Colonic mucosa (tissue), 4 donors: Measurements from ENCODE around the gene TRDMT1. TPM values are rescaled to one million over a fixed set of nuclear protein-coding genes. Genes with fewer than 3 reads are reported as not detected.

Experiments used
- DNase-seq: peaks from one replicate; pipeline ENCODE4 v3.0.0-alpha.2; 2020
- H3K27ac ChIP-seq: fragments of 200-600 bp; one replicate; pipeline ENCODE4 v1.8.0; 2021
- H3K27me3 ChIP-seq: fragments of 200-600 bp; one replicate; pipeline ENCODE4 v1.8.0; 2021
- H3K36me3 ChIP-seq: fragments of 200-600 bp; one replicate; pipeline ENCODE4 v1.8.0; 2021
- H3K4me1 ChIP-seq: fragments of 200-600 bp; one replicate; pipeline ENCODE4 v1.8.0; 2021; ENCODE audit warnings: mild to moderate bottlenecking
- H3K4me3 ChIP-seq: fragments of 200-600 bp; one replicate; pipeline ENCODE4 v1.8.0; 2021
- H3K9ac ChIP-seq, 2 donors: one replicate each; pipeline ENCODE4 v1.7.0; 2013; ENCODE audit warnings: control low read depth in 2 of 2, low read depth in 2 of 2, low read length in 2 of 2
- H3K9me3 ChIP-seq: fragments of 200-600 bp; one replicate; pipeline ENCODE4 v1.8.0; 2021
- CTCF ChIP-seq: fragments of 200-600 bp; IDR thresholded peaks from one replicate; pipeline ENCODE4 v1.8.0; 2022; ENCODE audit warnings: antibody characterized with exemption, mild to moderate bottlenecking
- intact Hi-C: fragments of 100-400 bp; cut with DNase I; formaldehyde crosslinking; loops from one replicate; pipeline ENCODE4 v1.14.1; 2022
- total RNA-seq, 2 donors: library from RNA; stranded (reverse); fragmentation: NEBNext Ultra II Directional in 1 of 2; extraction: Animal tissue kit (Norgen Biotek cat#: 25700) in 1 of 2; gene quantifications; one replicate each; pipeline ENCODE4 v1.2.1, GENCODE V29; 2021
- donor health status: healthy.
- donor health status: DM: no; HTN: no; CAD: no.
- donor health status: DM: no; HTN: no; CAD: no.

The TRDMT1 gene
- total RNA-seq, 2 donors from 2014 or later = 3.4 to 3.5 TPM

- H3K9ac ChIP-seq = no peak overlapping the region
- no peak for TF ChIP-seq CTCF
- H3K27me3 ChIP-seq = no peaks in the 10 kb centered on the region
- H3K4me1 ChIP-seq = no peaks in the 10 kb centered on the region
- intact Hi-C loops = no loop called here
- no peak for DNase-seq
- H3K4me3 ChIP-seq = no peak overlapping the region
- H3K36me3 ChIP-seq = no peaks in the 10 kb centered on the region
- no peaks in the 10 kb centered on the region for H3K9me3 ChIP-seq
- no peak overlapping the region for H3K27ac ChIP-seq
Measured at GRCh38 chr10:17112566-17112965, 88.9 kb downstream of the TRDMT1 start.

- no peak for TF ChIP-seq CTCF
- no peak for DNase-seq
- Histone ChIP-seq H3K9me3 (no peaks in the 10 kb centered on the region), H3K4me3 (no peak overlapping the region), H3K36me3 (no peaks in the 10 kb centered on the region), H3K4me1 (no peaks in the 10 kb centered on the region), H3K27me3 (no peaks in the 10 kb centered on the region), H3K9ac (no peak overlapping the region), H3K27ac (no peak overlapping the region)
- intact Hi-C loops = no loop called here
Measured at GRCh38 chr10:17109475-17110207, 91.8 kb downstream of the TRDMT1 start.

GRCh38 chr10:17109046-17109445 is 92.4 kb downstream of the TRDMT1 start:
- no peak overlapping the region for H3K9ac ChIP-seq
- no peaks in the 10 kb centered on the region for H3K36me3 ChIP-seq
- no peak overlapping the region for H3K27ac ChIP-seq
- no peaks in the 10 kb centered on the region for H3K4me1 ChIP-seq
- no peak for TF ChIP-seq CTCF
- no peaks in the 10 kb centered on the region for H3K27me3 ChIP-seq
- no peaks in the 10 kb centered on the region for H3K9me3 ChIP-seq
- intact Hi-C loops = no loop called here
- H3K4me3 ChIP-seq = no peak overlapping the region
- DNase-seq = no peak

GRCh38 chr10:17106991-17107390 is 94.5 kb downstream of the TRDMT1 start:
- intact Hi-C loops = no loop called here
- Histone ChIP-seq H3K9ac (no peak overlapping the region), H3K27ac (no peak overlapping the region), H3K4me1 (no peaks in the 10 kb centered on the region), H3K36me3 (no peaks in the 10 kb centered on the region), H3K9me3 (no peaks in the 10 kb centered on the region), H3K4me3 (no peak overlapping the region), H3K27me3 (no peaks in the 10 kb centered on the region)
- no peak for TF ChIP-seq CTCF
- no peak for DNase-seq

- intact Hi-C loops = no loop called here
- Histone ChIP-seq H3K9me3 (no peaks in the 10 kb centered on the region), H3K9ac (no peak overlapping the region), H3K4me3 (no peak overlapping the region), H3K27ac (no peak overlapping the region), H3K4me1 (no peaks in the 10 kb centered on the region), H3K27me3 (no peaks in the 10 kb centered on the region), H3K36me3 (no peaks in the 10 kb centered on the region)
- no peak for DNase-seq
- no peak for TF ChIP-seq CTCF
Measured at GRCh38 chr10:17101910-17102266, 99.6 kb downstream of the TRDMT1 start.
